Measurements from ENCODE around the gene HSF4. TPM values are rescaled to one million over a fixed set of nuclear protein-coding genes. Genes with fewer than 3 reads are reported as not detected.
A peak's percentile ranks its signal among the peaks of the same experiment; 100 is the strongest.

The HSF4 gene
- total RNA-seq, 1 donor, result 5.8 TPM

- H3K4me2 ChIP-seq (ENCODE audit: insufficient read depth, low read length), result peak overlapping the region; percentile 95
- no peak for TF ChIP-seq CTCF (IDR thresholded peaks at IDR 0.05; ENCODE audit: extremely low read depth, low read depth, low read length)
- no peak for DNase-seq (ENCODE audit: insufficient read length, low spot score, missing footprints)
- H3K4me3 ChIP-seq (ENCODE audit: insufficient read depth, low read length), result peak overlapping the region; percentile 78
- no peak overlapping the region for H3K27ac ChIP-seq (ENCODE audit: low read depth, low read length)
- no peak overlapping the region for H2AFZ ChIP-seq (ENCODE audit: low read length)
- no peaks in the 10 kb centered on the region for H3K9me3 ChIP-seq (ENCODE audit: low read depth, low read length)
- H3K79me2 ChIP-seq (ENCODE audit: insufficient read depth, low read length), result no peaks in the 10 kb centered on the region
- H3K36me3 ChIP-seq (ENCODE audit: insufficient read depth, low read length), result no peaks in the 10 kb centered on the region
- H4K20me1 ChIP-seq (ENCODE audit: insufficient read depth, low read length), result peaks cover 22% of the 10 kb centered on the region
- peaks cover 16% of the 10 kb centered on the region for H3K4me1 ChIP-seq (ENCODE audit: insufficient read depth, low read length)
- H3K27me3 ChIP-seq (ENCODE audit: insufficient read depth, low read length), result no peaks in the 10 kb centered on the region
These were observed 10.2 kb downstream of the HSF4 start for GRCh38 chr16:67174706-67175231.

- H3K4me1 ChIP-seq (ENCODE audit: insufficient read depth, low read length), result peaks cover 20% of the 10 kb centered on the region
- no peak overlapping the region for H3K27ac ChIP-seq (ENCODE audit: low read depth, low read length)
- H3K79me2 ChIP-seq (ENCODE audit: insufficient read depth, low read length), result no peaks in the 10 kb centered on the region
- TF ChIP-seq CTCF (IDR thresholded peaks at IDR 0.05; ENCODE audit: extremely low read depth, low read depth, low read length), result no peak
- H3K4me2 ChIP-seq (ENCODE audit: insufficient read depth, low read length), result no peak overlapping the region
- no peaks in the 10 kb centered on the region for H3K27me3 ChIP-seq (ENCODE audit: insufficient read depth, low read length)
- no peak overlapping the region for H3K4me3 ChIP-seq (ENCODE audit: insufficient read depth, low read length)
- DNase-seq (ENCODE audit: insufficient read length, low spot score, missing footprints), result no peak
- no peaks in the 10 kb centered on the region for H3K9me3 ChIP-seq (ENCODE audit: low read depth, low read length)
- H2AFZ ChIP-seq (ENCODE audit: low read length), result no peak overlapping the region
- H4K20me1 ChIP-seq (ENCODE audit: insufficient read depth, low read length), result peaks cover 37% of the 10 kb centered on the region
- no peaks in the 10 kb centered on the region for H3K36me3 ChIP-seq (ENCODE audit: insufficient read depth, low read length)
These were observed 12.1 kb downstream of the HSF4 start for GRCh38 chr16:67176662-67177061.

- Histone ChIP-seq H3K27ac (ENCODE audit: low read depth, low read length) (no peak overlapping the region), H4K20me1 (ENCODE audit: insufficient read depth, low read length) (peaks cover 37% of the 10 kb centered on the region), H3K4me3 (ENCODE audit: insufficient read depth, low read length) (peak overlapping the region; percentile 66), H3K9me3 (ENCODE audit: low read depth, low read length) (no peaks in the 10 kb centered on the region), H3K27me3 (ENCODE audit: insufficient read depth, low read length) (no peaks in the 10 kb centered on the region), H3K4me1 (ENCODE audit: insufficient read depth, low read length) (peaks cover 31% of the 10 kb centered on the region), H3K36me3 (ENCODE audit: insufficient read depth, low read length) (no peaks in the 10 kb centered on the region), H2AFZ (ENCODE audit: low read length) (no peak overlapping the region), H3K79me2 (ENCODE audit: insufficient read depth, low read length) (peaks cover 8% of the 10 kb centered on the region), H3K4me2 (ENCODE audit: insufficient read depth, low read length) (peak overlapping the region; percentile 82)
- no peak for TF ChIP-seq CTCF (IDR thresholded peaks at IDR 0.05; ENCODE audit: extremely low read depth, low read depth, low read length)
- peak; percentile 98 for DNase-seq (ENCODE audit: insufficient read length, low spot score, missing footprints)
These were observed 13.5 kb downstream of the HSF4 start for GRCh38 chr16:67177743-67178699.

DNA sequence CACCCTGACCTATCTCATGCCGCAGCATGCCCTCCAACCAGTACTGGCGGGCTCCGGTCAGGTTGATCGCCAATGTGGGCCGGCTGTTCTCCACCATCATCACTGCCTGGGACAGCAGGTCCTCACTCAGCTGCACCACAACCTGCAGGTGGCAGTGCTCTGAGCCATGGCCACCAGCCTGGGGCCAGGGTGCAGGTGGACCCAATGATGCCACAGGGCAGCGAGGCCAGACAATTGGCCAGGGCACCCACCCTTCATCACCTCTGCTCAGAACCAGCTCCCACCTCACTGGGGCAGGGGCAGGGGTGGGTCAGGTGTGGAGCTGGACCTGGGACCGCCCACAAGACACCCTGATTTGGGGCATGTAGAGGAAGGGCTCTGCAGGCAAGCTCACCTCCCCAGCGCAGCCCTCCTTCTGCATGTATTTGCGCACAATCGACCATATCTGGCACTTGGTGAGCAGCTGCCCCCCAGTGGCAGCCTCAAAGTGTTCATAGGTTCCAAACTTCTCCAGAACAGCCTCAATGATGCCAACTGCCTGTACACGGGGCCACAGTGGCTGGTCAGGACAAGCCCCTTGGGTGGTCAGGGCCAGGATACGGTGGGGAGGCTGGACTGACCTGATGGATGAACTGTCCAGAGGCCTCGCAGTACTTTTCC, 15.0 kb downstream of the HSF4 start:
- TF ChIP-seq CTCF (IDR thresholded peaks at IDR 0.05; ENCODE audit: extremely low read depth, low read depth, low read length), result peak; percentile 20

More for the DNA sequence above, 15.0 kb downstream of the HSF4 start:
- Histone ChIP-seq H4K20me1 (ENCODE audit: insufficient read depth, low read length) (peaks cover 37% of the 10 kb centered on the region), H3K27me3 (ENCODE audit: insufficient read depth, low read length) (no peaks in the 10 kb centered on the region), H2AFZ (ENCODE audit: low read length) (no peak overlapping the region), H3K79me2 (ENCODE audit: insufficient read depth, low read length) (peaks cover 11% of the 10 kb centered on the region), H3K4me2 (ENCODE audit: insufficient read depth, low read length) (no peak overlapping the region), H3K9me3 (ENCODE audit: low read depth, low read length) (no peaks in the 10 kb centered on the region), H3K27ac (ENCODE audit: low read depth, low read length) (no peak overlapping the region), H3K4me1 (ENCODE audit: insufficient read depth, low read length) (peaks cover 28% of the 10 kb centered on the region), H3K36me3 (ENCODE audit: insufficient read depth, low read length) (no peaks in the 10 kb centered on the region), H3K4me3 (ENCODE audit: insufficient read depth, low read length) (no peak overlapping the region)
- DNase-seq (ENCODE audit: insufficient read length, low spot score, missing footprints), result no peak

All from osteoblast (primary cell).